ENCODE results near the gene ARX. TPM values are rescaled to one million over a fixed set of nuclear protein-coding genes. Genes with fewer than 3 reads are reported as not detected.

Gene ARX
- total and polyA plus RNA-seq, 4 donors, result 0.21 to 1.8 (median 0.43) TPM; not detected in 1

GRCh38 chrX:25011589-25012432 is 4.0 kb downstream of the ARX start:
- TF ChIP-seq, protein P1, sequence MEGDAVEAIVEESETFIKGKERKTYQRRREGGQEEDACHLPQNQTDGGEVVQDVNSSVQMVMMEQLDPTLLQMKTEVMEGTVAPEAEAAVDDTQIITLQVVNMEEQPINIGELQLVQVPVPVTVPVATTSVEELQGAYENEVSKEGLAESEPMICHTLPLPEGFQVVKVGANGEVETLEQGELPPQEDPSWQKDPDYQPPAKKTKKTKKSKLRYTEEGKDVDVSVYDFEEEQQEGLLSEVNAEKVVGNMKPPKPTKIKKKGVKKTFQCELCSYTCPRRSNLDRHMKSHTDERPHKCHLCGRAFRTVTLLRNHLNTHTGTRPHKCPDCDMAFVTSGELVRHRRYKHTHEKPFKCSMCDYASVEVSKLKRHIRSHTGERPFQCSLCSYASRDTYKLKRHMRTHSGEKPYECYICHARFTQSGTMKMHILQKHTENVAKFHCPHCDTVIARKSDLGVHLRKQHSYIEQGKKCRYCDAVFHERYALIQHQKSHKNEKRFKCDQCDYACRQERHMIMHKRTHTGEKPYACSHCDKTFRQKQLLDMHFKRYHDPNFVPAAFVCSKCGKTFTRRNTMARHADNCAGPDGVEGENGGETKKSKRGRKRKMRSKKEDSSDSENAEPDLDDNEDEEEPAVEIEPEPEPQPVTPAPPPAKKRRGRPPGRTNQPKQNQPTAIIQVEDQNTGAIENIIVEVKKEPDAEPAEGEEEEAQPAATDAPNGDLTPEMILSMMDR (IDR thresholded peaks at IDR 0.05; ENCODE audit: control extremely low read depth, extremely low read depth), result no peak
- Histone ChIP-seq H3K36me3 (ENCODE audit: control insufficient read depth in 4 of 4, insufficient read depth in 4 of 4, low read length in 4 of 4) (no peaks in the 10 kb centered on the region), H3K9ac (ENCODE audit: insufficient read depth in 1 of 2, low read length in 2 of 2) (no peak overlapping the region), H3K9me3 (ENCODE audit: control insufficient read depth in 4 of 4, insufficient read depth in 3 of 4, low read length in 3 of 4) (peaks cover 0 to 19% (median 0%) of the 10 kb centered on the region in 4 donors), H3K4me1 (ENCODE audit: control insufficient read depth in 5 of 5, insufficient read depth in 5 of 5, low read length in 5 of 5) (peaks cover 0 to 10% (median 0%) of the 10 kb centered on the region in 5 donors), H3K27me3 (ENCODE audit: control insufficient read depth in 3 of 3, insufficient read depth in 3 of 3, low read length in 2 of 3) (peaks cover 28 to 82% (median 80%) of the 10 kb centered on the region in 3 donors), H3K4me3 (no peak overlapping the region), H3K27ac (ENCODE audit: low read depth in 1 of 2, low read length in 1 of 2) (no peak overlapping the region)
- no peak for ATAC-seq (ENCODE audit: insufficient read depth, low FRiP score)
- no peak for DNase-seq
- WGBS, 2 donors, result 6 to 25% methylated on average over 29 to 32 of the region's 32 CpGs

DNA sequence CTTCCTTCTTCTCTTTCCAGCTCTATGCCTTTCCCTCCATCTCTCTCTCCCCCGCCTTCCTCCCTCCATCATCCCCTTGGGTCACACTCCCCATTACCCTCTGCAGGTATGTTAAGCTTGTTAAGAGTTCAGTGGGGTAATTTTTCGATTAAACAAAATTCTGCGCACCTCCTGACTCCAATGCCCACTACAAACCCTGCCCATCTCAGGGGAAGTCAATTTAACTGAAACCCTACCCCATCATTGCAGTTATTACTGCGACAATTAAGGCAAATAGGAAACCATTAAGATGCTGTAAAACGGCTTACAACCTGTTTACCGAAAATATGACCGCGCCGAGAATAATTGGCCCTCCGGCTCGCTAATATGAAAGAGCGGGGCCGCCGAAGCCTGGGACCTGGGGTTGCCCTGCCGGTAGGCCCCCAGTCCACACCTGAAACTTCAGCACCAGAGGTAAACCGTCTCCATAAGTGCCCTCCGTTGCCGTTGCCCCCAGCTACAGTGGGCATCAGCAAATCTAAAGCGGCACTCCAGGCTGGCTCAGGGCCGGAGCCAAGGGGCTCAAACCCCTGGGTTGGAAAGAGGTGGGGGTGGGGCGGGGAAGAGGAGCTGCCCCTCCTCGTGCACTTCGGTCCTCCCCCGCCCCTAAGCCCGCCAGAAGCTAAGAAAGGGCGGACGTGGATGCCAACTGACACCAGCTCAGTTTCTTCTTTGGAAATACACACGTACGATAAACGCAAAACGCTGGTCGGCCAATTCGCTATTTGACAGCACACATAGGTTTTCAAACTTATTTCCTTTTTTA is 4.8 kb downstream of the ARX start:
- no peak overlapping the region for H3K4me3 ChIP-seq
- no peaks in the 10 kb centered on the region for H3K36me3 ChIP-seq (ENCODE audit: control insufficient read depth in 4 of 4, insufficient read depth in 4 of 4, low read length in 4 of 4)
- WGBS, 2 donors, result 4 to 26% methylated on average over 33 of the region's 33 CpGs
- TF ChIP-seq, protein P1 (IDR thresholded peaks at IDR 0.05; ENCODE audit: control extremely low read depth, extremely low read depth), result no peak
- no peak for DNase-seq
- H3K4me1 ChIP-seq (ENCODE audit: control insufficient read depth in 5 of 5, insufficient read depth in 5 of 5, low read length in 5 of 5), result peaks cover 0 to 10% (median 0%) of the 10 kb centered on the region in 5 donors
- H3K27ac ChIP-seq (ENCODE audit: low read depth in 1 of 2, low read length in 1 of 2), result no peak overlapping the region
- H3K27me3 ChIP-seq (ENCODE audit: control insufficient read depth in 3 of 3, insufficient read depth in 3 of 3, low read length in 2 of 3), result peaks cover 23 to 82% (median 80%) of the 10 kb centered on the region in 3 donors
- H3K9ac ChIP-seq (ENCODE audit: insufficient read depth in 1 of 2, low read length in 2 of 2), result no peak overlapping the region
- no peak for ATAC-seq (ENCODE audit: insufficient read depth, low FRiP score)
- peaks cover 0 to 11% (median 0%) of the 10 kb centered on the region in 4 donors for H3K9me3 ChIP-seq (ENCODE audit: control insufficient read depth in 4 of 4, insufficient read depth in 3 of 4, low read length in 3 of 4)

GRCh38 chrX:25009407-25009806 is 6.4 kb downstream of the ARX start:
- Histone ChIP-seq H3K27ac (ENCODE audit: low read depth in 1 of 2, low read length in 1 of 2) (no peak overlapping the region), H3K4me3 (no peak overlapping the region), H3K9me3 (ENCODE audit: control insufficient read depth in 4 of 4, insufficient read depth in 3 of 4, low read length in 3 of 4) (peaks cover 0 to 17% (median 0%) of the 10 kb centered on the region in 4 donors), H3K27me3 (ENCODE audit: control insufficient read depth in 3 of 3, insufficient read depth in 3 of 3, low read length in 2 of 3) (peaks cover 34 to 78% (median 69%) of the 10 kb centered on the region in 3 donors), H3K9ac (ENCODE audit: insufficient read depth in 1 of 2, low read length in 2 of 2) (no peak overlapping the region), H3K36me3 (ENCODE audit: control insufficient read depth in 4 of 4, insufficient read depth in 4 of 4, low read length in 4 of 4) (no peaks in the 10 kb centered on the region), H3K4me1 (ENCODE audit: control insufficient read depth in 5 of 5, insufficient read depth in 5 of 5, low read length in 5 of 5) (peaks cover 0 to 12% (median 3%) of the 10 kb centered on the region in 5 donors)
- peak in 1 of 3 donors; percentile 2 for DNase-seq
- TF ChIP-seq, protein P1 (IDR thresholded peaks at IDR 0.05; ENCODE audit: control extremely low read depth, extremely low read depth), result no peak
- no peak for ATAC-seq (ENCODE audit: insufficient read depth, low FRiP score)
- 19 to 35% methylated on average over 7 of the region's 7 CpGs for WGBS, 2 donors
